ENCODE data around the gene TXNDC5. TPM values are rescaled to one million over a fixed set of nuclear protein-coding genes. Genes with fewer than 3 reads are reported as not detected.

The TXNDC5 gene
- total and polyA plus RNA-seq, 9 of the 15 experiments (the other 6 are each of a cell fraction or from before 2014, with no cell fraction given), result 33.9 to 156 (median 137) TPM

DNA sequence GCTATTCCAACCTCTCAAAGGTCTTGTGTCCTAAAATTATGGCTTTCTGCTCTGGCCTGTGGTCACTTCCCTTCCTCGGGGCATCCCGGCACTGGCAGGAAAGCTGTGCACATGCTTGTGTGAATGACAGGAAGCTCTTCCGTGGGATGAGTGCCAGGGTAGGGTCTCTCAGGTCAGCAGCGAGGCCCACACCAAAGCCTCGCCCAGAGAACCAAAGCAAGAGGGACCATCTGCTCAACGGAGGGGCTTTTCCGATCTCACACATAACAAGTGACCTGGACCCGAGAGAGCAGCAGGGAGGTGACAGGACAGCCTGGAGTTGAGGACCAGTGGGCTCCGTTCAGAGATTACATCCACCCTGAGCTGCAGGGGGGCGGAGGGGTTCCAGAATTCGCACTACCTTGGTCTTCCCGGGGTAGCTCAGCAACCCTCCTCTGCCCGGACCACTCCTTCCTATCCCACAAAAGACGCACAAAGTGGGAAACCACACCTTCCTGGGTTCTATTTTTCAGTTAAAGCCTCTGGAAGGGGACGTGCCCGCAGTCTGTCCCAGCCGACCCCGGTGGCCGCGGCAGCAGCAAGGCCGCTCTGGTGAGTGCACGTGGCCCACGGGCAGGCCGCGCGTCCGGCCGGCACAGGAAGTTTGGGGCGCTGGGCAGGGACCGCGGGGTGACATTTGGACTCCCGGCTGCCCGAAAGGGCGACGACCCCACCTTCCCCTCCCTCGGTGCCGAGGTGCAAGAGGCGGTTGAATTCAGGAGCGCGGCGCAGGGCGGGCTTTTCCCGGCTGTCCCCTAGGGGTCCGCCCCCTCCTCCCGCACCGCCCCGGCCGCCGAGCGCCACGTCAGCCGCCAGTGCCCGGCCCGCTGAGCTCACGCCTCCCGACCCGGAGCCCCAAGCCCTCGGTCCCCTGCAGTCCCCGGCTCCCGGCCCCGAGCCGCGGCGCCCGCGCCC, 988 bp downstream of the TXNDC5 start (continued):
- TF ChIP-seq, protein P1, sequence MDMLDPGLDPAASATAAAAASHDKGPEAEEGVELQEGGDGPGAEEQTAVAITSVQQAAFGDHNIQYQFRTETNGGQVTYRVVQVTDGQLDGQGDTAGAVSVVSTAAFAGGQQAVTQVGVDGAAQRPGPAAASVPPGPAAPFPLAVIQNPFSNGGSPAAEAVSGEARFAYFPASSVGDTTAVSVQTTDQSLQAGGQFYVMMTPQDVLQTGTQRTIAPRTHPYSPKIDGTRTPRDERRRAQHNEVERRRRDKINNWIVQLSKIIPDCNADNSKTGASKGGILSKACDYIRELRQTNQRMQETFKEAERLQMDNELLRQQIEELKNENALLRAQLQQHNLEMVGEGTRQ (CRISPR knock-in tag; IDR thresholded peaks at IDR 0.05), result peak; percentile 56; the same call in 1 of the 2 replicates
- TF ChIP-seq DMBX1 (CRISPR knock-in tag; IDR thresholded peaks at IDR 0.05; ENCODE audit: borderline replicate concordance) (peak; percentile 47; the same call in 1 of the 2 replicates), E2F1 (CRISPR knock-in tag; IDR thresholded peaks at IDR 0.05) (peak; percentile 45; the same call in 1 of the 2 replicates), FOXK1 (CRISPR knock-in tag; IDR thresholded peaks at IDR 0.05; ENCODE audit: borderline replicate concordance) (no peak), LCOR (CRISPR knock-in tag; IDR thresholded peaks at IDR 0.05) (peak; percentile 63; the same call in 1 of the 2 replicates), YY1 (IDR thresholded peaks at IDR 0.05; ENCODE audit: borderline replicate concordance in 1 of 3, control insufficient read depth in 1 of 3, extremely low read depth in 1 of 3, insufficient read depth in 3 of 3, insufficient read length in 1 of 3, insufficient replicate concordance in 2 of 3, low read depth in 1 of 3, low read length in 2 of 3) (peak in 1 of 3 experiments; percentile 23), TEAD1 (CRISPR knock-in tag; IDR thresholded peaks at IDR 0.05) (0 out of 4 replicates have a peak, but pooled peaks of 1 of the 2 experiments have one; percentile 25), TGIF2 (CRISPR knock-in tag; IDR thresholded peaks at IDR 0.05) (0 out of 2 replicates have a peak, but pooled peaks have one; percentile 81), PHF20 (IDR thresholded peaks at IDR 0.05; ENCODE audit: partially characterized antibody) (peak; percentile 15), VEZF1 (CRISPR knock-in tag; IDR thresholded peaks at IDR 0.05) (peak; percentile 33), ERF (CRISPR knock-in tag; IDR thresholded peaks at IDR 0.05) (peak; percentile 46; the same call in 1 of the 2 replicates), ZC3H4 (CRISPR knock-in tag; IDR thresholded peaks at IDR 0.05; ENCODE audit: borderline replicate concordance) (peak; percentile 81; the same call in 1 of the 2 replicates)
- TF ChIP-seq, protein P2, sequence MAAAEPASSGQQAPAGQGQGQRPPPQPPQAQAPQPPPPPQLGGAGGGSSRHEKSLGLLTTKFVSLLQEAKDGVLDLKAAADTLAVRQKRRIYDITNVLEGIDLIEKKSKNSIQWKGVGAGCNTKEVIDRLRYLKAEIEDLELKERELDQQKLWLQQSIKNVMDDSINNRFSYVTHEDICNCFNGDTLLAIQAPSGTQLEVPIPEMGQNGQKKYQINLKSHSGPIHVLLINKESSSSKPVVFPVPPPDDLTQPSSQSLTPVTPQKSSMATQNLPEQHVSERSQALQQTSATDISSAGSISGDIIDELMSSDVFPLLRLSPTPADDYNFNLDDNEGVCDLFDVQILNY (CRISPR knock-in tag; IDR thresholded peaks at IDR 0.05), result peak; percentile 54; the same call in 1 of the 2 replicates
- TF ChIP-seq, protein P3, sequence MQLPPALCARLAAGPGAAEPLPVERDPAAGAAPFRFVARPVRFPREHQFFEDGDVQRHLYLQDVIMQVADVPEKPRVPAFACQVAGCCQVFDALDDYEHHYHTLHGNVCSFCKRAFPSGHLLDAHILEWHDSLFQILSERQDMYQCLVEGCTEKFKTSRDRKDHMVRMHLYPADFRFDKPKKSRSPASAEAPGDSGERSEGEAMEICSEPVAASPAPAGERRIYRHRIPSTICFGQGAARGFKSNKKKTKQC (CRISPR knock-in tag; IDR thresholded peaks at IDR 0.05), result peak; percentile 89; the same call in 1 of the 2 replicates
- TF ChIP-seq, protein P4, sequence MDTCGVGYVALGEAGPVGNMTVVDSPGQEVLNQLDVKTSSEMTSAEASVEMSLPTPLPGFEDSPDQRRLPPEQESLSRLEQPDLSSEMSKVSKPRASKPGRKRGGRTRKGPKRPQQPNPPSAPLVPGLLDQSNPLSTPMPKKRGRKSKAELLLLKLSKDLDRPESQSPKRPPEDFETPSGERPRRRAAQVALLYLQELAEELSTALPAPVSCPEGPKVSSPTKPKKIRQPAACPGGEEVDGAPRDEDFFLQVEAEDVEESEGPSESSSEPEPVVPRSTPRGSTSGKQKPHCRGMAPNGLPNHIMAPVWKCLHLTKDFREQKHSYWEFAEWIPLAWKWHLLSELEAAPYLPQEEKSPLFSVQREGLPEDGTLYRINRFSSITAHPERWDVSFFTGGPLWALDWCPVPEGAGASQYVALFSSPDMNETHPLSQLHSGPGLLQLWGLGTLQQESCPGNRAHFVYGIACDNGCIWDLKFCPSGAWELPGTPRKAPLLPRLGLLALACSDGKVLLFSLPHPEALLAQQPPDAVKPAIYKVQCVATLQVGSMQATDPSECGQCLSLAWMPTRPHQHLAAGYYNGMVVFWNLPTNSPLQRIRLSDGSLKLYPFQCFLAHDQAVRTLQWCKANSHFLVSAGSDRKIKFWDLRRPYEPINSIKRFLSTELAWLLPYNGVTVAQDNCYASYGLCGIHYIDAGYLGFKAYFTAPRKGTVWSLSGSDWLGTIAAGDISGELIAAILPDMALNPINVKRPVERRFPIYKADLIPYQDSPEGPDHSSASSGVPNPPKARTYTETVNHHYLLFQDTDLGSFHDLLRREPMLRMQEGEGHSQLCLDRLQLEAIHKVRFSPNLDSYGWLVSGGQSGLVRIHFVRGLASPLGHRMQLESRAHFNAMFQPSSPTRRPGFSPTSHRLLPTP (IDR thresholded peaks at IDR 0.05; ENCODE audit: borderline replicate concordance, extremely low read depth, insufficient read length), result no peak
